Spleen (tissue), 7 donors: ENCODE results near the gene FBXL4.

ENCODE experiments used
- CTCF ChIP-seq, 11 experiments: fragments of 200-600 bp in 7 of 11; fragments of 450-650 bp in 4 of 11; sonication (generic) in 4 of 11; IDR thresholded peaks in 8 of 11; conservative IDR thresholded peaks in 3 of 11; 1 replicate in 7 of 11; 2 replicates in 4 of 11; pipeline versions ENCODE4 v1.4.0 to v1.8.0; 2016 to 2021; ENCODE audit warnings: antibody characterized with exemption in 11 of 11, inconsistent platforms in 4 of 11, mild to moderate bottlenecking in 1 of 11
- POLR2A ChIP-seq, 3 donors: fragments of 450-650 bp; IDR thresholded peaks; one replicate each; pipeline ENCODE4 v1.5.1; 2017; ENCODE audit warnings: antibody characterized with exemption in 3 of 3, mild to moderate bottlenecking in 1 of 3
- POLR2AphosphoS5 ChIP-seq, 3 donors: sonication (generic); formaldehyde crosslinking; IDR thresholded peaks; one replicate each; pipeline ENCODE4 v1.5.1; 2017; ENCODE audit warnings: antibody characterized with exemption in 3 of 3
- donor health status: DM: no; HTN: no; CAD: no; lungs with moderate emphysema.
- donor health status: DM: no; HTN: no; CAD: no.
- donor health status: DM: no; HTN: no; CAD: no.

DNA sequence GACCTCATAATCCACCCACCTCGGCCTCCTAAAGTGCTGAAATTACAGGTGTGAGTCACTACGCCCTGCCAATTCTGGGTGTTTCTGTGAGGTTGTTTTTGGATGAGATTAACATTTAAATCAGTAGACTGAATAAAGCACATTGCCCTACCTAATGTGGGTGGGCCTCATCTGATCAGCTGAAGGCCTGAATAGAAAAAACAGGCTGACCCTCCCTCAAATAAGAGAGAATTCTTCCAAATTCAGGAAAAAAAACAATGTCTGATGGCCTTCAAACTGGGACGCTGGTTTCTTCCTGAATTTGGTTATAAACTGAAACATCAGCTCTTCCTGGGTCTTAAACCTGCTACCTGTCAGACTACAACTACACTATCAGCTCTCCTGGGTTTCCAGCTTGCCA, 62.4 kb downstream of the FBXL4 start:
- no peak for TF ChIP-seq CTCF (IDR thresholded peaks at IDR 0.05 in 8 of 11, conservative IDR thresholded peaks at IDR 0.05 in 3 of 11)
- no peak for TF ChIP-seq POLR2AphosphoS5 (IDR thresholded peaks at IDR 0.05)
- TF ChIP-seq POLR2A (IDR thresholded peaks at IDR 0.05): no peak
